Activated CD8-positive, alpha-beta memory T cell treated with anti-CD3 and anti-CD28 coated beads for 4 hours (primary cell): ENCODE results near the gene CDC42BPB.

ENCODE experiments used
- DNase-seq, 2 donors: peaks; one replicate each; pipeline ENCODE4 v3.0.0-alpha.2; 2020; ENCODE audit warnings: low read depth in 2 of 2

The CDC42BPB gene

DNA sequence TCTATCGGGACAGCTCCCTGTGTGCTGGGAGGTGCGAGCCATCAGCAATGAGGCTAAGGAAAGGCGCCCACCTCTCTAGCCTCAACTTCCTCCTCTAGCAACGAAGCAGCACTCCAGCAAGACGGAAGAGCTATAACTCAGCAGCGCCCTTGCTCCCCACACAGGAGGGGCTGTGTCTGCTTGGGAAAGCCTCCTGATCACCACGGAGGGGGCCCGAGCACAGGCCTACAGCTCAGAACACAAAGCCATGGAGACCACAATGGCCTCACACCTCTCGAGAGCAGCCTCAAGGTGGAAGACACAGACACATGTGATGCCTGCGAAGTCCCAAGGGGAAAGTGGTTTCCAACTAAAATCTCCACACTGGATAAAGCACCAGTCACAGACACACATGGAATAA, 60.4 kb downstream of the CDC42BPB start:
- no peak for DNase-seq

DNA sequence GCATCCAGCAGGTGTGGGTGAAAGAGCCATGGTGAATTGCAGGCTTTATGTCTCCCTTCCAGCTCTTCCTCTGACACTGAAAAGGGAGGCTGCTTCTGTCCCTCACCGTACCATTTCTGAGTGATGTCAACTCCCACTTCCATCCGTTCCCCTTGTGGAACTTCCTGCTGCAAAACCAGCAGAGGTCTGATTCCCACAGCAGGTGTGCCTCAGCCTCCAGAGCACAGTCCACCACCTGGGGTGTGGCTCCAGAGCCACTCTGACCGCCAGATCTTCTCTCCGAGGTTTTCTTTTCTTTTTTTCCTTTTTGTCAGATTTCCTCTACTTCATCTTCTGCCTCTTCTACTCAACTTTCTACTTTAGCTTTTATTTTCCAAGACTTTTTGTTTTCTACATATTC, 62.7 kb downstream of the CDC42BPB start:
- no peak for DNase-seq

- no peak for DNase-seq
Measured at GRCh38 chr14:102993523-102993922, 63.8 kb downstream of the CDC42BPB start.

DNA sequence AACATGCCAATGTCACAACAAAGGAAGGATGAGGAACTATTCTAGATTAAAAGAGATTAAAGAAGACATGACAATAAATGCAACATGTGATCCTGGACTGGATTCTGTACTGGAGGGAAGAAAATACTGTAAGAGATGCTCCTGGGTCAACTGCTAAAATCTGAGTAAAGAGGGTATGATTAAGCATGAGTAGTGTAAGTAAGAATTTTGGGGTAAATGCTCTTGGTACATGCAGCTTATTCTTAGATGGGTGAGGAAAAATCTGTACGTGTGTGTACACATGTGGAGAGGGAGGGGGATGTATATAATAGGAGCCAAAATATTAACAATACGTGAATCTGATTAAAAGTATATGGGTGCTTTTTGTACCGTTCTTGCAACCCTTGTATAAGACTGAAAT, 66.0 kb downstream of the CDC42BPB start:
- no peak for DNase-seq

DNA sequence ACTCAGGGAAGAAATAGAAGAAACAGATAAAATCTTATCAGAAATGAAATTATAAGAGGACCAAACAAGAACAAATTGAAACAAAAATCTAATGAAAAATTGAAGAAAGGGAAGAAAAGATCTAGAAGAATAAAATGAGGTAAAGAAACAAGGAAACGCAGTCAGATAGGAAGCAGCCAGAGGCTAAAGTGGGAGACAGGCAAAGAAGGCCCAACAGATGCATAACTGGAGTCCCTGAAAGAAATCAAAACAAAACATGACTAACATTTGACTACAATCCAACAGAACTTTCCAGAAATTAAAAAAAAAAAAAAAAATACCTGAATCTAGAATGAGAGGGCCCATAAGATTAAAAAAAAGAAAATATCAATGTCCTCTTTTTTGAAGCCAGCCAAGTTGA, 69.3 kb downstream of the CDC42BPB start:
- no peak for DNase-seq

DNA sequence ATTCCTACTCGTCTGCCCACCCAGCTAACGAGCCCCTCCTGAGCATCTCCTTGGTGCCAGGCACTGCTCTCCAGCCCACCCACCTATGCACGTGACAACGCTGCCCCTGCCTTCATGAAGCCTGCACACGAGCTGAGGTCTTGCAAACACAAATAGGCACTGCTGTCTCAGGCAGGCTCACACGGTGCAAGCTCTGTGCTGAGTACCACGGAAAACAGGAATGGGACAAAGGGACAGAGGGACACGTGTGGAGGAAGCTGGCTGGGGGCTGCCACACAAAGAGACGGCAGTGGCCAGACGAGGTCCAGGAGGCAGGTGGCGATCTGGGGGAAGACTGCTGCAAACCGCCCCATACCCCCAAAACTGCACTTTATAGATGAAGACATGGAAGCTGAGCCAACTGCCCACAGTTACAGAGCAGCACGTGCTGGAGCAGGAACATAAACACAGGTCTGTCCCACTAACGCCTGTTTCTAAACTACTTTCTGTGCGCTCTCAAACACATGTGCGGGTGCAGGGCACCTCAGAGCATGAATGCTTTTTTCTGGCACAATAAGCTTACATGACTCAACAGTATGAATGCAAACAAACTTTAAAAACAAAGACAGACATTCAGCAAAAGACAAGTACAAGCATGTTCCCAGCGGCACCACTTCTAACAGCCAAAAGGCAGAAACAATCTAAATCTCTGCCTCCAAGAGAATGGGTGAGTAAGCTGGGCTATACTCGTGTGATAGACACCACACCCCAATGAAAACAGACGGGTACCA, 70.4 kb downstream of the CDC42BPB start:
- no peak for DNase-seq

- DNase-seq = no peak
Measured at GRCh38 chr14:102985665-102986064, 71.7 kb downstream of the CDC42BPB start.

DNA sequence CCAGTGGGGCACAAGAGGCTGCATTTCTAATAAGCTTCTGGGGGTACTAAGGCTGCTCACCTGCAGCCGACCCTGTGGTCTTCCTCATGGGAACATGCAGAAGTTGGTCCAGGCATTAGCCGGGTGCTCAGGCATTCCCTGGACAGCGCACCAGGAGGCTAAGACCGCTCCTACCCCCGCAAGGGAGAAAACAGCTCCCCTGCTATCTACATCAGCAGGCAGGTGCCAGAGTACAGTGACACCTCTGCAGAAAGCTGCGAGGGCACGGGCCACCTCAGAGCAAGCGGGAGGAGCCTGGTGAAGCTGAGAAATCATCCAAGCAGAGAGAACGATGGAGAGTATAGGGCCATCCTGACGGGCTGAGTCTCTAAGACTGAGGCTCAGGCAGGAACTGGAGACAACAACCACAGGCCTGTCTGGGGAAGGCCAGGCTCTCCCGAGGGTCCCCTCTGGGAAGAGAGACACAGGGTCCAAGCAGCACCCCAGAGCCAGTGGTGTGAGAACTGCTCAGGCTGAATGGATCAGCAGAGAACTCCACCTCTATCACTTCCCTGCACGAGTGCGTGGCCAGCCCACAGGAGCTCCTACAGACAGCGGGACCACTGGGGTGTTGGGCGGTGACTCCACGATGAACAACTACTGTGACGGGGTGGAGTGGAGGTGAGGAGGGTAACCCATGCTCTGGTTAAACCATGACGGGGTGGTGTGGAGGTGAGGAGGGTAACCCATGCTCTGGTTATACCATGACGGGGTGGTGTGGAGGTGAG, 72.8 kb downstream of the CDC42BPB start:
- DNase-seq = no peak

DNA sequence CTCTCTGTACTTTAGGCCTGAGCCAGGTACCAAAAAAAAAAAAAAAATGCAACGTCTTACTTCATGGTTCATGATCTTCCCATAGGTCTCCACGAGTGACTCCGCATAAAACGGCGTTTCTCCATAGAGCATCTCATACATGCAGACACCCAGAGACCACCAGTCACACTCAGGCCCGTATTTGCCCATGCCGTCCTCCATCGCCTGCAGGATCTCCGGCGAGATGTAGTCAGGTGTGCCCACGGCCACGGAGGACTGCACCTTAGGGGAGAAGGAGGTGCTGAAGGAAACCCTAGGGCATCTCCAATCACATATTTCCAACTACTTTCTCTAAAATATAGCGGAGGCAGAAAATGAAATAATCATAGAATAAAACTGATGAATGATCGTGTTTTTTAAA, 73.9 kb downstream of the CDC42BPB start:
- DNase-seq = no peak

DNA sequence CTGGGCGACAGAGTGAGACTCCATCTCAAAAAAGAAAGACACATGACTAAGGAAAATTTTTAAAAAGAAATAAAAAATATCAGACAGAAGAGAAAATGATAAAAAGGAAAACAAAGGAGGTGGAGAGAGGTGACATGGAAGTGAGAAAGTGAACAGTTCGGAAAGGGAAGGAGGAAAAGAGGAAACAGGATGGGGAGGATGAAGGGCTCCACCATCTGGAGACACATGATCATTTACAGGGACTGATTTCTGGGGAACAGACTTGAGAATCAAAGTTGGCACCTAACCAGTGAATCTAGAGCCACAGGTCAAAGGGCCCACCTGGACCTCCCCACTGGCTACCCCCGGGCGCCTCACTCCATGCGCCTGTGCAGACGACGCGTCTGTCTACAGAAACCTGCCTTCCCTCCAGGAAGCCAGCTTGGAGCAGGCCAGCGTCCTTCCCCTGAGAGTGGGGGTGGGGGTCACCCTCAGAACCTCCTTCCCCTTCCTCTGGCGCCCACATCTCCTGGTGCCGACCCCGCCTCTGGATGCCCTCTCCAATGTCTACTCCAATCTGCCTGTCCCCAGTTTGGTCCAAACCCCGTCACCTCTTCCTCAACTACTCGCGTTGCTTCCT, 74.4 kb downstream of the CDC42BPB start:
- no peak for DNase-seq

DNA sequence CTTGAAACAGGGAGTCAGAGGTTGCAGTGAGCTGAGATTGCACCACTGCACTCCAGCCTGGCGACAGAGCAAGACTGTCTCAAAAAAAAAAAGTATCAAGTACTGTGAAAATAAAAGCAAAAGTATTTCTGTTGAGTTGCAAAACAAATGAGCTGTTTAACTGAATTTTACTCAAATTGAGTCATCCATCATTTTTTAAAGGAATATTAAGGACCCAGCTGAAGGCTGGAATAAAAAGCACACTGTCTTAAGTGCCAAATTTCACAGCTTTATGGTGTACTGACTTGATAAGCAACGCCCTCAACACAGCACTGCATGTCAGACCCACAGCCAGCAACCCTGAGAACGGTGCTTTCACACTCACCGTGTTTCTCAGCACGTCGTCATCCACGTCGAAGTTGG, 76.9 kb downstream of the CDC42BPB start:
- DNase-seq = no peak

- no peak for DNase-seq
Measured at GRCh38 chr14:102979406-102979805, 77.9 kb downstream of the CDC42BPB start.

GRCh38 chr14:102977475-102977874, 79.9 kb downstream of the CDC42BPB start:
- no peak for DNase-seq

DNA sequence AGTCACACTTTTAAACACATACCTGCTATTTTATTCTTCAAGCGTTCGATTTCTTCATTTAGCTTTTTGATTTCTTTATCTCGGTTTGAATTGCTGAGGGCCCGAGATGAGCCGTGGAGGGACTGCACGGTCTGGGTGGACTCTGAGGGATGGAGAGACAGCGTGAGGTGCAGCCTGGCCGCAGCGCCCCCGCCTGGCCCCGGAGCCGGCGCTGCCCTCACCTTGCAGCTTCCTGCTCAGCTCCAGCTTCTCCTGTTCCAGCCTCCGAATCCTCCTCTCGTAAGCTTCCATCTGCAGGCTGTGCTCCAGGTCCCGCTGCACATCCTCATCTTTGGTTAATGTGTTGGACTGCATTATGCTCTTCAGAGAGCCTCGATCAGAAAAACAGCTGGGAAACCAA, 81.7 kb downstream of the CDC42BPB start:
- DNase-seq = no peak

- no peak for DNase-seq
Measured at GRCh38 chr14:102973706-102974285, 83.6 kb downstream of the CDC42BPB start.

DNA sequence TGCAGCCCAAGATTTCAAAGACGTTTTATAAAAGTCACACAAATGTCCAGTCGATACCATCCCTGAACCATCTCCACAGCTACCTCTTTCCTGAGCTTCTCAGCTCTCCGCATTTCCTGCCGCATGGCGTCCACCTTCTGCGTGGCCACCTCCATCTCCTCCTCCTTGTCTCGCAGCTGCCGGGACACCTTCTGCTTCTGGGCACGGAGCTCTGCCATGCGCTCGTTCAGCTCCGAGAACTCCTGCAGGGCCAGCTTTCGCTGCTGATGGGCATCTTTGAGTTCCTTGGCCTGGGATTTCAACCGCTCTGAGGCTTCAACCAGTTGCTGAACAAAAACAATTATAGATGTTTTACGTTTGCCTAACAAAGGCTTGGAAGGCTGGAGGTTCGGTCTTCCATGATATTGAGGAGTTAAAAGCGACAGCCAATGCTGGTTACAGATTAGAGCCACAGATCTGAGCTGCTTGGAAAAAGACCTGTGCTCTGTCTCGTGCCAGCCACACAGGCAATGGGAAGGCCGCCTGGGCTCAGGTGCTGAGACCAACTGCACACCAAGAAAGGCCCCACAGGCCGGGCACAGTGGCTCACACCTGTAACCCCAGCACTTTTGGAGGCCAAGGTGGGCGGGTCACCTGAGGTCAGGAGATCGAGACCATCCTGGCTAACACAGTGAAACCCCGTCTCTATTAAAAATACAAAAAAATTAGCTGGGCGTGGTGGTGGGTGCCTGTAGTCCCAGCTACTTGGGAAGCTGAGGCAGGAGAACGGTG, 85.3 kb downstream of the CDC42BPB start:
- no peak for DNase-seq

- no peak for DNase-seq
Measured at GRCh38 chr14:102971314-102971713, 86.0 kb downstream of the CDC42BPB start.

DNA sequence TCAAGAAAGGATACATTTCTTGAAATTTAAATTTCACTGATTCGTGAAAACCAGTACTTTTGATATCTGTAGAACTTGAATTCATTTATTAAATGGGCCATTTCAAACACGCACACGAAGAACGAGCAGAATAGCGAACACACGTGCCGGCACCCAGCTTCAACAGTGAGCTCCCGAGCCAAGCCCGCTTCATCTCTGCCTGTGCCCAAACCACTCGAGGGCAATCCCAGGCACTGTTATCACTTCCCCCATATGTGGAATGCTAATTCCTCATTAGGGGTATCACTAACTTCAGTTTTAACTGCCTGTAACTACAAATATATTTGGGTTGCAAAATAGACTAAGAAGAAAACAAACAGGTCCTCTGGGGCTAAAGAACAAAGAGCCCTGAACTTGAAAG, 86.9 kb downstream of the CDC42BPB start:
- no peak for DNase-seq

DNA sequence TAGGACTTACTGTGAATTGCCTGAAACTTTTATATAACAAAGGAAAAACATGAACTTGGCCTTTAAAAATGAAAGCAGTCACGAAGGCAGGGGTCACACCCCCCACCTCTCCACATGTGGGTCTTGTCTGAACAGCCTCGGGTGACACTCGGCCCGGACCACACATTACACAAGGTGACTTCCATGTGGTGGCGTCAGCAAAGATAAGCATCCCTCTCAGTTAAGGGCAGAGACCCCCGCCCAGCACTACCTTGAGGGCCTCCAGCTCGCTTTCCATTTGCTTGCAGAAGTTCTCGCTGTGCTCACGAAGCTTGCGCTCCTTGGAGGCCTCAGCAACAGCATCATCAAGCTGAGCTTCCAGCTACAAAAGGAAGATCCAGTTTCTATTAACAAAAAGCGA, 87.4 kb downstream of the CDC42BPB start:
- DNase-seq = no peak

GRCh38 chr14:102969060-102969791, 88.1 kb downstream of the CDC42BPB start:
- no peak for DNase-seq

DNA sequence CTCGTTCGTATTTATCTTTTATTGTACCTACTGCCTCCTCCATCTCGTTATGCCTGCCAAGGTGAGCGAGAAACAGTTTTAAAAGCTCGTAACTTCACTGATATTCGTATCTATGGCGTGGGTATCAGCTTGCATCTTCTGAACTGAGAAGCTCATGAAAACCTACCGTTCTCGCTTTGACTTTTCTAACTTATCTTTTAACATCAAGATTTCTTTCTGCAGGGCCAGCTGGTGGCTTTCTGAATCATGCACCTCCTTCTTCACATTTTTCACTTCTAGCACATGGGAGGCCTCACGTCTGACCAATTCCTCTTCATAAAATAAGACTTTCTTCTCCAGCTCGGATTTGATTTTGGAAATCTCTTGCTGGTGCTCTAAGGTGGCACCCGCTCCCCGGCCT, 89.0 kb downstream of the CDC42BPB start:
- no peak for DNase-seq
